ENCODE results near the gene OIT3. TPM values are rescaled to one million over a fixed set of nuclear protein-coding genes. Genes with fewer than 3 reads are reported as not detected.

OIT3 gene
- polyA plus RNA-seq, 1 of the 3 experiments (the other 2 are of a cell fraction): not detected

DNA sequence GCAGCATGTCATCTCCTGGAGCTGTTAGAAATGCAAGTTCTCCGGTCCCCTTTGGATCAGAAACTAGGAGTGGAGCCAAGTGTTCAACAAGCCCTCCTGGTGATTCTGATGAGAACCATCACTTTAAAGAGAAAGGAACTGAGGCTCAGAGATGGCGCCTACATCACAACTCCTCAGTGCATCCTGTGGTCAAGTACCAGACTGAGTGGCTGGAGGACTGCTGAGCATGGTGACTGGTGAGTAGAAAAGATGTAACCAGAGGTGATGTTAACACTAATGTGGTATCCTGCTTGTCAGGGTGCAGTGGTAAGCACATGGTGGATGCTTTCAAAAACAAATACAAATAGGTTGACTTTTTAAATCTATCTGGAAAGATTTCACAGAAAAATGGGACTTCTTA lies 3.5 kb upstream of the OIT3 start:
- no peak overlapping the region for H3K4me2 ChIP-seq
- H3K9me3 ChIP-seq: no peaks in the 10 kb centered on the region
- no peaks in the 10 kb centered on the region for H3K27me3 ChIP-seq (ENCODE audit: insufficient read depth)
- peaks cover 20 to 33% of the 10 kb centered on the region in 2 experiments for H3K36me3 ChIP-seq (replicated peaks in 1 of 2; ENCODE audit: control insufficient read depth in 1 of 2, insufficient read depth in 2 of 2, low read length in 1 of 2)
- H4K20me1 ChIP-seq (ENCODE audit: insufficient read depth): no peaks in the 10 kb centered on the region
- H3K9me2 ChIP-seq: no peaks in the 10 kb centered on the region
- no peak overlapping the region for H3K9ac ChIP-seq
- H3K27ac ChIP-seq (ENCODE audit: low read depth in 2 of 2, low read length in 1 of 2): no peak overlapping the region
- WGBS (ENCODE audit: low lambda C conversion rate): 96% methylated on average over 2 of the region's 2 CpGs
- H3F3A ChIP-seq (replicated peaks; ENCODE audit: insufficient read depth): no peaks in the 10 kb centered on the region
- TF ChIP-seq SMC3 (IDR thresholded peaks at IDR 0.05; ENCODE audit: low read depth, low read length): no peak
- TF ChIP-seq NRF1 (IDR thresholded peaks at IDR 0.05; ENCODE audit: low read depth, low read length): no peak
- H2AFZ ChIP-seq (ENCODE audit: low read depth): no peak overlapping the region
- no peak for DNase-seq
- no peaks in the 10 kb centered on the region for H3K79me2 ChIP-seq (ENCODE audit: insufficient read depth)
- ChIA-PET CTCF (interaction anchor here (0.7 kb wide), 1 partner anchor 56 kb away, joined by 3 read pairs; no protein-coding TSS in a partner anchor), POLR2A (interaction anchor here (0.6 kb wide), 1 partner anchor 285 kb away, joined by 3 read pairs; no protein-coding TSS in a partner anchor)
- H3K4me1 ChIP-seq (ENCODE audit: control insufficient read depth in 1 of 2, insufficient read depth in 2 of 2, low read depth in 1 of 2, low read length in 1 of 2): no peaks in the 10 kb centered on the region; a peak in 1 of 4 replicates
- H3K4me3 ChIP-seq (ENCODE audit: low read depth in 2 of 2, low read length in 1 of 2): no peak overlapping the region

DNA sequence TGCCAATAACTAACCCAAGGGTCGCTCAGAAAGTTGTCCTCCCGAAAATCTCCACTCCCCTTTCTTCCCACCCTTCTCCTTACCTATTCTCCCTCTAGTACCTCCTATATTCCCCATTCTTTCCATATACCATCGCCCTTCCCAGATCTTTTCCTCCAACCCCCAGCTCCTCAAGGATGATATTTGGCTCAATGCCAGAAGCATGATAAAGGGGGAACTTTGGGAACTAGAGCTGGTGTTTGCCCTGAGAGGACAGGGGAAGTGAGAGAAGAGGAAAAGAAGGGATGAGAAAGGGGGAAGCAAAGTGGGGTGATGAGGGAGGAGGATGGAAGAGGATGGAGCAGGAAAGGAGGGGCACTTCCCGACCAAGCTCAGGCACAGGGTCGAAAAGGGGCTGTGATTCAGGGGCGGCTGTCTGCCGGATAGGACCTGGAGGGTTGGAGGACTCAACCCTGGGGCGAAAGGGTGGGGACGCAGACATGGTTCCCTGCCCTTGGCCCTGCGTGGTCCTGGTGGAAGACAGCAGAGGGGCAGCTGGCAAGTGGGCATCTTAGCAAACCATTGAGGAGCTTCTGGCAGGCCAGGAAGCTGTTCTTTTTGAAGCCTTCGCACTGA lies 1.8 kb downstream of the OIT3 start:
- H3K9ac ChIP-seq: no peak overlapping the region
- no peaks in the 10 kb centered on the region for H3K36me3 ChIP-seq (replicated peaks in 1 of 2; ENCODE audit: control insufficient read depth in 1 of 2, insufficient read depth in 2 of 2, low read length in 1 of 2)
- no peak overlapping the region for H2AFZ ChIP-seq (ENCODE audit: low read depth)
- CTCF ChIA-PET: interaction anchor here (0.6 to 0.7 kb wide), 2 partner anchors 8 to 60 kb away, joined by 3 read pairs; no protein-coding TSS in a partner anchor
- no peak overlapping the region for H3K27ac ChIP-seq (ENCODE audit: low read depth in 2 of 2, low read length in 1 of 2)
- no peak overlapping the region for H3K4me3 ChIP-seq (ENCODE audit: low read depth in 2 of 2, low read length in 1 of 2)
- no peak overlapping the region for H3K4me2 ChIP-seq
- no peaks in the 10 kb centered on the region for H3K9me2 ChIP-seq
- H3K27me3 ChIP-seq (ENCODE audit: insufficient read depth): no peaks in the 10 kb centered on the region
- H3K79me2 ChIP-seq (ENCODE audit: insufficient read depth): no peaks in the 10 kb centered on the region
- WGBS (ENCODE audit: low lambda C conversion rate): 81% methylated on average over 11 of the region's 11 CpGs
- H3K4me1 ChIP-seq (ENCODE audit: control insufficient read depth in 1 of 2, insufficient read depth in 2 of 2, low read depth in 1 of 2, low read length in 1 of 2): no peaks in the 10 kb centered on the region
- no peaks in the 10 kb centered on the region for H3K9me3 ChIP-seq
- no peaks in the 10 kb centered on the region for H4K20me1 ChIP-seq (ENCODE audit: insufficient read depth)
- H3F3A ChIP-seq (replicated peaks; ENCODE audit: insufficient read depth): no peaks in the 10 kb centered on the region
- POLR2A ChIA-PET: interaction anchor here (0.6 kb wide), 1 partner anchor 18 kb away, joined by 4 read pairs; no protein-coding TSS in a partner anchor
- no peak for DNase-seq
- no peak for TF ChIP-seq TEAD4 (IDR thresholded peaks at IDR 0.05; ENCODE audit: borderline replicate concordance, insufficient read depth)
- no peak for TF ChIP-seq MXI1 (IDR thresholded peaks at IDR 0.05; ENCODE audit: low read depth, low read length)
- TF ChIP-seq, protein P1, sequence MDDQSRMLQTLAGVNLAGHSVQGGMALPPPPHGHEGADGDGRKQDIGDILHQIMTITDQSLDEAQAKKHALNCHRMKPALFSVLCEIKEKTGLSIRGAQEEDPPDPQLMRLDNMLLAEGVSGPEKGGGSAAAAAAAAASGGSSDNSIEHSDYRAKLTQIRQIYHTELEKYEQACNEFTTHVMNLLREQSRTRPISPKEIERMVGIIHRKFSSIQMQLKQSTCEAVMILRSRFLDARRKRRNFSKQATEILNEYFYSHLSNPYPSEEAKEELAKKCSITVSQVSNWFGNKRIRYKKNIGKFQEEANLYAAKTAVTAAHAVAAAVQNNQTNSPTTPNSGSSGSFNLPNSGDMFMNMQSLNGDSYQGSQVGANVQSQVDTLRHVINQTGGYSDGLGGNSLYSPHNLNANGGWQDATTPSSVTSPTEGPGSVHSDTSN (IDR thresholded peaks at IDR 0.05): no peak
- TF ChIP-seq CHD2 (IDR thresholded peaks at IDR 0.05; ENCODE audit: low read length, partially characterized antibody): no peak
- TF ChIP-seq, protein P2, sequence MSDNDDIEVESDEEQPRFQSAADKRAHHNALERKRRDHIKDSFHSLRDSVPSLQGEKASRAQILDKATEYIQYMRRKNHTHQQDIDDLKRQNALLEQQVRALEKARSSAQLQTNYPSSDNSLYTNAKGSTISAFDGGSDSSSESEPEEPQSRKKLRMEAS (IDR thresholded peaks at IDR 0.05; ENCODE audit: low read depth): no peak
- TF ChIP-seq RXRA (IDR thresholded peaks at IDR 0.05; ENCODE audit: borderline replicate concordance, low read depth): no peak
- no peak for TF ChIP-seq EZH2phosphoT487 (IDR thresholded peaks at IDR 0.05; ENCODE audit: borderline replicate concordance, low read depth)
- TF ChIP-seq ELF1 (IDR thresholded peaks at IDR 0.05): no peak
- TF ChIP-seq, protein P3, sequence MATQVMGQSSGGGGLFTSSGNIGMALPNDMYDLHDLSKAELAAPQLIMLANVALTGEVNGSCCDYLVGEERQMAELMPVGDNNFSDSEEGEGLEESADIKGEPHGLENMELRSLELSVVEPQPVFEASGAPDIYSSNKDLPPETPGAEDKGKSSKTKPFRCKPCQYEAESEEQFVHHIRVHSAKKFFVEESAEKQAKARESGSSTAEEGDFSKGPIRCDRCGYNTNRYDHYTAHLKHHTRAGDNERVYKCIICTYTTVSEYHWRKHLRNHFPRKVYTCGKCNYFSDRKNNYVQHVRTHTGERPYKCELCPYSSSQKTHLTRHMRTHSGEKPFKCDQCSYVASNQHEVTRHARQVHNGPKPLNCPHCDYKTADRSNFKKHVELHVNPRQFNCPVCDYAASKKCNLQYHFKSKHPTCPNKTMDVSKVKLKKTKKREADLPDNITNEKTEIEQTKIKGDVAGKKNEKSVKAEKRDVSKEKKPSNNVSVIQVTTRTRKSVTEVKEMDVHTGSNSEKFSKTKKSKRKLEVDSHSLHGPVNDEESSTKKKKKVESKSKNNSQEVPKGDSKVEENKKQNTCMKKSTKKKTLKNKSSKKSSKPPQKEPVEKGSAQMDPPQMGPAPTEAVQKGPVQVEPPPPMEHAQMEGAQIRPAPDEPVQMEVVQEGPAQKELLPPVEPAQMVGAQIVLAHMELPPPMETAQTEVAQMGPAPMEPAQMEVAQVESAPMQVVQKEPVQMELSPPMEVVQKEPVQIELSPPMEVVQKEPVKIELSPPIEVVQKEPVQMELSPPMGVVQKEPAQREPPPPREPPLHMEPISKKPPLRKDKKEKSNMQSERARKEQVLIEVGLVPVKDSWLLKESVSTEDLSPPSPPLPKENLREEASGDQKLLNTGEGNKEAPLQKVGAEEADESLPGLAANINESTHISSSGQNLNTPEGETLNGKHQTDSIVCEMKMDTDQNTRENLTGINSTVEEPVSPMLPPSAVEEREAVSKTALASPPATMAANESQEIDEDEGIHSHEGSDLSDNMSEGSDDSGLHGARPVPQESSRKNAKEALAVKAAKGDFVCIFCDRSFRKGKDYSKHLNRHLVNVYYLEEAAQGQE (IDR thresholded peaks at IDR 0.05; ENCODE audit: low read depth, low read length): no peak
- TF ChIP-seq, protein P4, sequence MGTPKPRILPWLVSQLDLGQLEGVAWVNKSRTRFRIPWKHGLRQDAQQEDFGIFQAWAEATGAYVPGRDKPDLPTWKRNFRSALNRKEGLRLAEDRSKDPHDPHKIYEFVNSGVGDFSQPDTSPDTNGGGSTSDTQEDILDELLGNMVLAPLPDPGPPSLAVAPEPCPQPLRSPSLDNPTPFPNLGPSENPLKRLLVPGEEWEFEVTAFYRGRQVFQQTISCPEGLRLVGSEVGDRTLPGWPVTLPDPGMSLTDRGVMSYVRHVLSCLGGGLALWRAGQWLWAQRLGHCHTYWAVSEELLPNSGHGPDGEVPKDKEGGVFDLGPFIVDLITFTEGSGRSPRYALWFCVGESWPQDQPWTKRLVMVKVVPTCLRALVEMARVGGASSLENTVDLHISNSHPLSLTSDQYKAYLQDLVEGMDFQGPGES (IDR thresholded peaks at IDR 0.05; ENCODE audit: low read depth, low read length): no peak
- TF ChIP-seq, protein P5, sequence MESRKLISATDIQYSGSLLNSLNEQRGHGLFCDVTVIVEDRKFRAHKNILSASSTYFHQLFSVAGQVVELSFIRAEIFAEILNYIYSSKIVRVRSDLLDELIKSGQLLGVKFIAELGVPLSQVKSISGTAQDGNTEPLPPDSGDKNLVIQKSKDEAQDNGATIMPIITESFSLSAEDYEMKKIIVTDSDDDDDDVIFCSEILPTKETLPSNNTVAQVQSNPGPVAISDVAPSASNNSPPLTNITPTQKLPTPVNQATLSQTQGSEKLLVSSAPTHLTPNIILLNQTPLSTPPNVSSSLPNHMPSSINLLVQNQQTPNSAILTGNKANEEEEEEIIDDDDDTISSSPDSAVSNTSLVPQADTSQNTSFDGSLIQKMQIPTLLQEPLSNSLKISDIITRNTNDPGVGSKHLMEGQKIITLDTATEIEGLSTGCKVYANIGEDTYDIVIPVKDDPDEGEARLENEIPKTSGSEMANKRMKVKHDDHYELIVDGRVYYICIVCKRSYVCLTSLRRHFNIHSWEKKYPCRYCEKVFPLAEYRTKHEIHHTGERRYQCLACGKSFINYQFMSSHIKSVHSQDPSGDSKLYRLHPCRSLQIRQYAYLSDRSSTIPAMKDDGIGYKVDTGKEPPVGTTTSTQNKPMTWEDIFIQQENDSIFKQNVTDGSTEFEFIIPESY (IDR thresholded peaks at IDR 0.05; ENCODE audit: borderline replicate concordance, low read depth): no peak
- no peak for TF ChIP-seq GABPA (IDR thresholded peaks at IDR 0.05; ENCODE audit: low read depth)
- no peak for TF ChIP-seq FOSL2 (IDR thresholded peaks at IDR 0.05; ENCODE audit: borderline replicate concordance, low read depth)
- TF ChIP-seq POLR2AphosphoS5 (IDR thresholded peaks at IDR 0.05; ENCODE audit: low read depth, low read length): no peak
- no peak for TF ChIP-seq JUND (IDR thresholded peaks at IDR 0.05)
- TF ChIP-seq RFX5 (IDR thresholded peaks at IDR 0.05; ENCODE audit: low read length): no peak
- TF ChIP-seq NRF1 (IDR thresholded peaks at IDR 0.05; ENCODE audit: low read depth, low read length): no peak
